ENCODE measurements around the gene CCDC85C.

CCDC85C gene

DNA sequence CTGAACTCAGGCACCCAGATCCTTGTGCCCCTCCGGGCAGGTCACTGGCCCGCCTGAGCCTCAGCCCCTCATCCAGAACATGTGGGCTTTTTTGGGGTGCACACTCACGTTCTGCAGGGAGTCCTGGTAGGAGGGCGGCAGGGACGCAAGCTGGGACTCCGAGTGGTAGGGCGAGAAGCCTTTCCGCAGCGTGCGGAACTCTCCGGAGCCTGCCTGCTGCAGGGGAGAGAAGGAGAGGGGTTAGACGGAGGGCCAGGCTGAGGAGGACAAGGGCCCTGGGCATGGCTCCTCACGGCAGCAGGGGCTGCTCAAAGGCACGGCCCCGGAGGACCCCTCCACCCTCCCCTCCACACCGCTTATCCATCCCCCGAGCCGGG, 82.0 kb downstream of the CCDC85C start:
- DNase-seq (ENCODE audit: low spot score): no peak

DNA sequence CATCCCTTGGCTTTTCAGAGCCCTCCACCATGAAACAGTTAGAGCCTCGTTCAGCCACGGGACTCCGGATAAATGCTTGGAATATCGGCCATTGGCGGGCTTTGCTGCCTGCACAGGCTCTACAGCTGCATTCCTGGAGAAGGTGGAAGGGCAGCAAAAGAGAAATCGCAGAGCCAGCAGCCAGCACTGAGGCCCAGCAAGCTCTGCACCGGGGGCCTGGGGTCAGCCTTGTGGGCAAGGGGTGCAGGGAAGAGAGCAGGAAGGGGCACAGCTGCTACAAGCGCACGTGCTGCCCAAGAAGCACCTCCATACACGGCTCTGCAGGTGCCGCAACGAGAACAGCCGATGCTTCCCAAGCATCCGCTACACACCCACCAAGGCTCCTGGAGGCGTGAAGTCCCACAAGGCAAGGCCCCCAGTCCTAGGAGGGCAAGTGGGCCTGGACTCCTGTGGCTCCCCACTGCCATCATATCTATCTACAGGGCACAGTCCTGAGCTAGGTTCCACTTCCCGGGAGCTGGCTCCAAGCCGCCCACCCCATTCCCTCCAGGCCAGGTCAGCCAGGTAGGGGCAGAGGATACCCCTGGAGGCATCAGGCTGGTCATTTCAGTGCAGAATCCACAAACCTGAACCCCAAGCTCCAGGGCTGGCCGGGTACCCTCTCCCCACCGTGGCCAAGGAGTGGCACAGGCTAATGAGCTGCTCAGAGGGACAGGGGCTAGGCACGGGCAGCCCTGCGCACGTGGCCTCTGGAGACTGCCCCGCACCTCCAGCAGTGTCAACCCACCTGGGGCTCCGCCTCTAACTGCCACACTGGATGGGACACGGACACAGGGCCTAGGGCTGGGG, 82.6 kb downstream of the CCDC85C start:
- DNase-seq (ENCODE audit: low spot score): no peak

DNA sequence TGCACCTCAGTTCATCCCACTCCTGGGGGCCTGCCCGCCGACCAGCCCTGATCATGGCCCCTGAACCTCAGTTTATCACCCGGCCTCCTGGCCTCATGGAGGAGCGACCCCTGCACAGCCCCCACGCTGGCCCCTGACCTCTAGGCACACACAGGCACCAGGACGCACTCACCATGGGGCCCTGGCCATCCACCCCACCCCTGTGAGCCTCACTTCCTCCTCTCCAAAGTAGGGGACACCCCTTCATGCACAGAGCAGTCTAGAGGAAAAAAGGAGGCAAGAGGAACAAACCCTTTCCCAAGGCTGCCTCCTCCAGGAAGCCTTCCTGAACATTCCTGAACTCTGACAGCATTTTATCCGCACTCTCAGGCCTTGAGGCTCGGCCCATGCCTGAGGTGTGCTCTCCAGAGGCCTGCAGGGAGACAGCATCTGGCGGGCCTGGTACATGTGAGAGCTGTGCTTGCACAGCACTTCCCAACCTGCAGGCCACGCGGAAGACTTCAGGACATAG, 83.4 kb downstream of the CCDC85C start:
- no peak for DNase-seq (ENCODE audit: low spot score)

DNA sequence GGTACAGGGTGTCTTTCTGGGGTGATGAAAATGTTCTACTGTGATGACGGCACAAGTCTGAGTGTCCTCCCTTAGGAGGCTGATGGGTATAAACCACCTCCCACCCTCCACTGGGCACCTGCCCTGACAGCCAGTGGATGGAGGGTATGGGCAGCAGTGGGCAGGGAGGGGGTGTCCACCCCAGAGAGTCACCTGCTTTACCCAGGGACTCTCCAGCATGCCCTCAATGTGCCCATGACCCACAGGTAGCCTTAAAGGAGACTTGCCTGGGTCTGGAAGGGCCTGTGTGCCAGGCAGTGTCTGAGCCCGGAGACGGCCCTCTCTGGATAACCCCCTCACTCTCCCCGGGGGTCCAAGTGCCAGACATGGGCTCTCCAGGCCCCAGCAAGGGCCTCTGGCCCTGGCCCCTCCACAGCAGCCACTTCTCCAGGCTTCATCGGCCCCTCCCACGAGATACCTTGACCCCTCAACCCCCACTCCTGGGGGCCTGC, 84.0 kb downstream of the CCDC85C start:
- DNase-seq (ENCODE audit: low spot score): no peak

DNA sequence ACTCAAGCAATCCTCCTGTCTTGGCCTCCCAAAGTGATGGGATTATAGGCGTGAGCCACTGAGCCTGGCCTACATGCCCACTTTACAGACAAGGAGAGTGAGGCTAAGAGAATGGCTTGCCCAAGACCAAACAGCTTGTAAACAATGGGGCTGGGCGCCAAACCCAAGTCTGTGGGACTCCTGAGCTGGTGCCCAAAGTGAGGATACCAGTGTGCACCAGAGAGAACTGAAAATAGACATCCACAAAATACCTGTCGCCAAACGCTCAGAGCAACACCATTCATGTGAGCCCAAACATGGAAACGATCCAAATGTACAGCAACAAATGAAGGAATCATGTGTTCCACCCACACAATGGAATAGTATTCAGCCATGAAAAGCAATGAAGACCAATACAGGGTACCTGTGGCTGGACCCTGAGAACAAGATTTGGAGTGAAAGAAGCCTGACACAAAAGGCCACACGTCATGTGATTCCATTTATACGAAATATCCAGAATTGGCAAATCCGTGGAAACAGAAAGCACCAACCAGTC, 84.6 kb downstream of the CCDC85C start:
- DNase-seq (ENCODE audit: low spot score): no peak

DNA sequence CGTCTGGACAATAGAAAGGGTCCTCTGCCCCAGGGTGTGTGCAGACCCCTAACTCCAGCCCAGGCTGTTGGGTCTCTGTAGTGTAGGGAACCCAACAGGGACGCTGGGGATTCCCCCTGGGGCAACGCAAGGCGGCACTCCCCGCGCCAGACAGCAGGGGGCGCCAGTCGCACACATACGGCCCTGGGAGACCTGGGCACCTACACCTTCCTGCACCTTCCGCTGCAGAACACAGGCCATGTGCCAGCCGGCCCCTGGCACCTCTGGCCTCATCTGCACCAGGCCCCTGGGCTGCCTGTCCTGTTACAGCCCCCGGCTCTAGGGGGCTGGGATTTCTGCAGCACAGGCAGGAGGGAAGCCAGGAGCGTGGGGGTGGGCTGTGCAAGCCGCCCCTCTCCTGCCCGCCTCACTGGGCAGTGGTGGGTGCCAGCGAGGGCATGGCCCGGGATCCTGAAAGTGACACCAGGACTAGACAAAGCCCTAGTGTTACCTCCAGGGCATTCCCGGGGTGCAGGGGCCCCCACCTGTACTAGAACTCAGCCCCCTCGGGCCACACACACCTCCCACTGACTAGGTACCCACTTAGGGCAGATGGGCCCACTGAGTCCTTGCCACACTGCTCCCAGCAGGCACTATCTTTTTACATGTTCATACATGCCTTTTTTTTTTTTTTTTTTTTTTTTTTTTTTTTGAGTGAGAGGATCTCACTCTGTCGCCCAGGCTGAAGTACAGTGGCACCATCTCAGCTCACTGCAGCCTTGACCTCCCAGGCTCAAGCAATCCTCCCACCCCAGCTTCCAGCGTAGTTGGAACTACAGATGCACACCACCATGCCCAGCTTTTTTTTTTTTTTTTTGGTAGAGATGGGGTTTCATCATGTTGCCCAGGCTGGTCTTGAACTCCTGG, 85.3 kb downstream of the CCDC85C start:
- DNase-seq (ENCODE audit: low spot score): peak; percentile 40

DNA sequence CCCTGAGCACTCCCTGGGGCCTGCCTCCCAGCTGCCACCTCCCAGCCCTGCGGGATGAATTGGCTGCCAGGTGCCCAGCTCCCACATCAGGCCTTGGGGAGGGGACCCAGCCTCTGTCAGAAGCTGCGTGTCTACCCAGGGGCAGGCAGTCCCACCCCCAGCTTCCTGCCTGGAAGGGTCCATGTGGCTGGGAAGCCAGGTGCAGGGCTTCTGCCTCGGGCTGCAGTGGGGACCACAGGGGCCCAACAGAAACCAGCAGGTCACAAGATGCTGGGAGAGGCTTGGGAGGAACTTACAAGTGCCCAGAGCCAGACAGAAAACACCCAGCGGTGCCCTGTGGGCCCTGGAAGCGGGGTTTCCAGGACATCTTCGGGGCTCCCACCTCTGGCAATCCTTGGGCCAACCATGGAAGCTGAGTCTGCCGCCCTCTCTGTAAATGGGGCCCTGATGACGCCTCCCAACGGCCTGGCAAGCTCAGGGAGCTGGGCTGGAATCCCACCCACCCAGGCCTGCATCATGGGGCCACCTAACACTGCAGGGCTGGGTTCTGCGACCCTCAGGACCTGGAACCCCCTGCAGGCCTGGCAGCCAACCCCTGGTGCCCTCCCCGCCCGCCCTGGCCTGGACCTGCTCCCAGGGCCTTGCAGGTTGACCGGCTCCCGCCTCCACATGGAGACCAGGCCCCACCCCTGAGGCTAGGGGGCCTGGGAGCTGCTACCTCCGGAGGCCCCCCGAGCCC, 86.2 kb downstream of the CCDC85C start:
- no peak for DNase-seq (ENCODE audit: low spot score)

DNA sequence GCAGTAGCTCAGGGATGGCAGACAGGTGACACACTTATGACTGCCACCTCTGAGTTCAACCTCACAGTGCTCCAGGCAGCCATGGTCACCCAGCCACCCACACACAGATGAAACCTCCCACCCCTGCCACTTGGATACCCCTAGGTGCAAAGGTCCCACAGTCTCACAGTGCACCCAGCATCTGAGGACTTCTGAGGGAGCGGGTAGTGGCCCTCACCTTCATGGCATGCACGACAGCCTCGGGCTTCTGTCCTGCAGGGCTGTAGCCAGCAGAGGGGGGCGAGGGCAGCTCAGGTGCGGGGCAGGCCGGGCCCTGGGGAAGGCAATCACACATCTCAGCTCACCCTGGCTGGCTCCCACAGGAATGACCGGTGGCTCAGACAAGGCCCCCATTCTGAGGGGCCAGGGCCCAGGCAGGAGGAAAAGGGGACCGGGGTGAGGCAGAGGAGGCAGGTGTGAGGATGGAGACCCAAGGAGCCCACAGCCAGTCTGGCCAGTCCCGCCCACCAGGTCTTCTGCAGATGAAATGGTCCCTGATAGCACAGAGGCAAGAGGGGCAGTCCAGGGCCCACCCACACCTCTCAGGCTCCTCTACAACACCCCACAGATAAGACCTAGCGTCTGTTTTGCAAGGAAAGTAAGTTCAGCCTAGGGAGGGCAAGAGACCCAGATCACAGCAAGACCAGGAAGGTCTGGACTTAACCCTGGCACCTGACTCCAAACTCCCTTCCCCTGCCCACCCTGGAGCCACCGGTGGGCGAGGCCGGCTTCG, 87.0 kb downstream of the CCDC85C start:
- no peak for DNase-seq (ENCODE audit: low spot score)

DNA sequence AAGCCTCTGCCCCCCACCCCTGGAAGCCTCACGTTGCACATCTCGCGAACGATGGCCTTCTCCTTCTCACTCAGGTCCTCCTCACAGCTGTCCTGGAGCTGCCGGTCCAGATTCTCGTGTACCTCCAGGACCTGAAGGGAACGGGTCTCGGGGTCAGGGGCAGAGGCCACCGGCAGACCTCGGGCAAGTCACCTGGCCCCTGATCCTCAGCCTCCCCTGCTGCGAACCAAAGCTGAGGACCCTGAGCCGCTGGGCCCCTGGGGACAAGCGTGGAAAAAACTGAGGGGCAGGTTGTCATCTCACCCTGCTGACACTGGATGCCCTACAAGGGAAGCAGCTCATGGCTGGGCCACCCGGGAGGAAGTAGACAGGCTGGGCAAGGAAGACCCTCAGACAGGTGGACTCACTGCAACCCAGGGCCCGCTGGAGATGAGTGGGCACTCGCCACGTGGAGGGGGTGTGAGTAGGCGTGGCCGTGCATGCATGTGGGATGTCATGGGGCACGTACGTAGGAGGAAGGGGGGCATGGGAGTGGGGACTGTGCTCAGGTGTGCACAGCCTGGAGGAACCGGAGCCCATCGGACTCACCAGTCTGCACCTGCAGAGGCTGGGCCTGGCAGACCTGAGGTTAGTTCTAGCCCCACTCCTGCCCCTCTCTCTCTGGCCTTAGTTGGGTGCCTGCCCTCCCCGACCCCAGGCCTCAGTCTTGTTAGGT, 87.7 kb downstream of the CCDC85C start:
- DNase-seq (ENCODE audit: low spot score): no peak

DNA sequence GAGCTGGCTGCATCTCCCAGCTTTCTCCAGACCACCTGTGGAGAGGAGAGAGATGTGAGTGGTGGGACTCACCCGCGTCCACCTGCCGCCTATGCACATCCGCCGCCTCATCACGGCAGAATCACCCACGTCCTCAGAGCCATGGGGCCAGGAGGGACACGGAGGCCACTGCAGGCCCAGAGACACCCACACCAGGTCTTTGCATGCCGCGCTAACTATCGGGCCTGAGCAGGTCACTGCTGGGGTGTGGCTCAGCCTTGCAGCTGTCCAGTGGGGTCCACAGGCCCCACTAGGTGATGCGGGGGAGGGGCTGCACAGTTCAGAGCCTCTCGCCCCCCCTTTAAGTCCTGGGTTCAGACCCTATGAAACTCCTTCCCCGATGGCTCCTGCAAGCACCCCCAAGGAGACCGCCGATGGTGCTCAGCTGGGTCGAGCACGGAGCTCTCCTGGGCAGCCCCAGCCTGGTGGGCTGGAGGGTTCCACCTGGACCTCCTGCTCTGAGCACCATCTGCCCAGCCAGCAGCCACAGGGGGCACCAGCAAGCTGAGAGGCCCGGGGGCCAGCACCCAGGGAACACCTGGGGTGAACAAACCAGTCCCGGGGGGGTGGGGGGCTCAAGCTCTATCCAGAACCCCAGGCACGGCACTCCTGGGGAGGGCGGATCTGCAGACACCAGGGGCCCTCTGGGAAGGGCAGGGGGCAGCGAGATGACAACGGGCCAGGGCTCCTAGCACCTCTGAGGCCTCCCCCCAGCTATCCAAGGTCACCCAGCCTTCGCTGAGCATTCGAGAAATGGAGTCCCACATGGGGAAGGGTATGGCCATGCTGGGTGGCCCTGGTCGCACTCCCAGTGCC, 88.5 kb downstream of the CCDC85C start:
- DNase-seq (ENCODE audit: low spot score): no peak

DNA sequence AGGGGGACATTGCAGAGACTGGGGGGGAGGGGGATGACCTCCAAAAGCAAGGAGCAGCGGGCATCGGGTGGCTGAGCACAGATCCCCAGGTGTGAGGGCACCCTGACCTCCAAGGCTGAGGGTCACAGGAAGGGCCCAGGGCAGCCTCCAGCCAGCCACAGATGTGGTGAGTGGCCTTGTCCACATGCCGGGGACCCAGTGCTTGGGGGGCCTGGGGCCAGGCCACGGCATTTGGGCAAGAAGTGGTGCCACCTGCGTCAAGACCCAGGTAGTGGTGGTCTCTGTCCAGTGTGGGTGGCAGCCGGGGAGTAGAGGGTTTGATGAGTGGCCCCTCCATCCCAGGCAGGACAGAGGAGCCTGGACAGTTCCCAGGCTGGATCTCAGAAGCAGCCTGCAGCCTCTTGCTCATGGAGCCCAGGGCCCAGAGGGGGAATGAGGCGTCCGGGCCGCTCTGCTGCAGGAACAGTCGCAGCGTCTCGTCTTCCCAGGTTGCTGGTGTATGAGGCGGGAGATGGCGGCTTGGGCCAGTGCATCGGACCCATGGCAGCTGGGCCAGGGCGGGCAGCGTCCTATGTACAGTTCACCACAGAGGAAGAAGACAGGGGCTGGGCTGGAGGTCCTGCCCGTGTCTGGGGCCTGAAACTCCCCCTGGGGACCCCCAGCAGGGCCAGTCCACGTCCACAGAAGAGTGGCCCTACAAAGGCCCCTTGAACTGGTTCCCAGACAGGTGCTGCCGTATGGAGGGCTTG, 89.3 kb downstream of the CCDC85C start:
- DNase-seq (ENCODE audit: low spot score): no peak

DNA sequence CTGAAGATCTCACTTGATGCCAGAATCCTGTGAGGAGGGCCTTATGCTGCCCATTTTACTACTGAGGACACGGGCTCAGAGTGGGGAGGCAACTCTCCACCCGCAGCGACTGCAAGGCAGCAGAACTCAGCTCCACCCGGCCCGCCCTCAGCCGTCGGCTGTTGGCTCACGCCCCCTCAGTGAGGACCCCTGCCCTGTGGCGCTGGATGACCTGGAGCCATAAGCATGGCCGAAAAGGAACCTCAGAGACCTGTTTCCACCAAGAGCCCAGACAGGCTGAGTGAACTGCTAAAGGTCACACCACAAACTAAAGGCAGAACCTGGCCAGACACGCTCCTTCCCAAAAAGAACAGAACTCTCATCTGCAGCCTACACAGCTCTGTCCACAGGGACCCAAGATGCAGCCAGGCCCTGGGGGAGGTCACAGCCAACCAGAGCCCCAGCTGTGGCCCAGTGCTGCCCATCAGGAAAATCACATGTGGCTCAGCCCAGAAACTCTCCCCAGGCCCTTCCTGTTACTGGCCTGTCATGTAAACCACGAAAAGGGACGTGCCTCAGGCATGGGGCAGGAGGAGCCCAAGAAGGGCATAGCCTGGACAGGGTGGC, 90.0 kb downstream of the CCDC85C start:
- no peak for DNase-seq (ENCODE audit: low spot score)

DNA sequence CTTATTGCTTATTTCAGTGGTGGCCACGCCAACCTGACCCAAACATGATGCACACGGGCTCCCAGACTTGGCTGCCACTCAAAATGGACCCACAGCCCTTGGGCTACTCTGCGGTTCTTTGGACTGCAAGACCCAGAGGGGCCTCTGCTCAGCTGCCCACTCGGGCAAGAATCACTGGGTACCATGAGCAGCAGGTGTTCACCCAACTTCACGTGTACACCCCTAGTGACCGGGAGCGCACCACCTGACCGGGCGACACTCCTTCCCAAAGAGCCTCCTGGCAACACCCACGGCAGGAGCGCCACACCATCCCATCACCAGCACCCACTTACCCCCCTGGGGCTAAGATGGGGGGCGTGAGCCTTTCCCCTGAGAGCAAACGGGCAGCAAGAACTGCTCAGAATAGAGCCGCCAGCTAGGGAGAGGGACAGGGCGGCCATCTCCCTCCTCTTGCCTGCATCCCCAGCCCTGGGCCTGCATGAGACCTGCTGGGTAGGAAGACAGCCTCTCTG, 90.8 kb downstream of the CCDC85C start:
- no peak for DNase-seq (ENCODE audit: low spot score)

DNA sequence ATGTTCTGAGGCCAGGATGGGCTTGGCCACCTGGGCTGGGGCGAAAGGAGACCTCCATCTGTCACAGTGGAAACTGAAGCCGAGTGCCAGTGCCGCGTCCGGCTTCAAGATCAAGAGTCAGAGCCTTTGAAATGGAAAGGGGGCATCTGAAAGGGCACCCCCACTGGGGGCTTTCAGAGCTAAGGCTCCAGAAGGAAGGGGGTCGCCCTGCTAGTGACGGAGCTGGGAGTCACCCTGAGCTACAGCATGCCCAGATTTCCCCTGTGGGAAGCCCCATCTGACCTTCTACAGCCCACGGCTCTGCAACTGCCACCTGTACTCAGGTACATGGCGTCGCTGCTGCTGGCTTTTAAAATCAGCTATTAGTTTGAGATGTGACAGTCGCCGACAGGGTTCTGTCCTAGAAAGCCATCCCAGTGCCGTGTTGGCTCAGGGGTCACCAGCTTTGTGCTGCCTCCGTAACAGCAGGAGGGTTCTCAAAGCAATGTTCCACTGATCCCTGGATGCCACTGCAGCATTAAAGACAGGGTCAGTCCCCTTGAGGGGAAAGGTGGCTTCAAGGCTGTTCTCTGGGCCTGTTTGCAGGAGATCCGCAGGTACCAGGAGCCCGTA, 91.3 kb downstream of the CCDC85C start:
- no peak for DNase-seq (ENCODE audit: low spot score)

DNA sequence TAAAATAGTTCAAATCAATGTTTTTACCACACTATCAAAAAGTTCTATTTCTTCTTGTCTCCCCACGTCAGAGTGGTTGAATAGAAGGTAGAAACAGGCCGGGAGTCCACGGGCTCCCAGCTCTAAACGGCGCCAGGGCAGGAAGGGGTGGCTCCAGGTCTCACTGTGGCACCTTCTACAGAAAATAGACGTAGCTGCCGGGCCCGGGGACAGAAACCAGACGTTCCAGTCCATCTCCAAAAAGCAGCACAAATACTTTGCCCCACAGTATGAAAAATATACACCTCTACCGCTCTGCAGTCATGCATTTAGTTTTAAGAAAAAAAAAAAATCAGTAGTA, 91.9 kb downstream of the CCDC85C start:
- DNase-seq (ENCODE audit: low spot score): no peak

DNA sequence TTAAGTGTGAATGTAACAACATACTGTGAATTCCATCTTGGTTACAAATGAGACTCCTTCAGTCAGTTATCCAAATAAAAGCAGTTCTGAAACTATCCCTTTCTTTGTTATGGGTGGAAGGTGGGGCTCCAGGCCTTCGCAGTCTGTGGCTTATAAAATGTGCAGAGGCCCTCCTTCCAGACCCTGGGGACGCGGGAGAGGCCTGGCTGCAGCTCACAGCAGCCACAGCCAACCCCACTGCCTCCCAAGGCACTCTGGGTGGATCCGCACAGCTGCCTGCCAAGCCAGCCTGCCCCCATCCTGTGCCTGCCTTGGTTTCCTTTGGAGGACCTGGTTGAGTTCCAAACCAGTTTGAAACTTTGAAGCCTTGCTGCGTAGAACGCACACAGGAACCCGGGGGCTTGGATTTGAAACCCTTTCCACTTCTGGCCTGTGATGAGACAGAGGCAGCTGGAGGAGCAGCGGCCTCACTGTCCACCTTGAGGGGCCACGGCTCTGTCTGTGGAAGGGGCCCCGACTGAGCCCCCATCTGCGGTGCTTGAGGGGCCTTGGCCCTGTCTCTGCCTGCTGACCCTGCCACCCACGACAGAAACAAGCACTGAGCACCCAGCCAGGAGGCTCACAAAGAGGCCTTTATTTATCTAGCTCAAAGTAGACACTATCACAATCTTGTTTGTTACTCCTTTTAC, 92.4 kb downstream of the CCDC85C start:
- DNase-seq (ENCODE audit: low spot score): no peak

DNA sequence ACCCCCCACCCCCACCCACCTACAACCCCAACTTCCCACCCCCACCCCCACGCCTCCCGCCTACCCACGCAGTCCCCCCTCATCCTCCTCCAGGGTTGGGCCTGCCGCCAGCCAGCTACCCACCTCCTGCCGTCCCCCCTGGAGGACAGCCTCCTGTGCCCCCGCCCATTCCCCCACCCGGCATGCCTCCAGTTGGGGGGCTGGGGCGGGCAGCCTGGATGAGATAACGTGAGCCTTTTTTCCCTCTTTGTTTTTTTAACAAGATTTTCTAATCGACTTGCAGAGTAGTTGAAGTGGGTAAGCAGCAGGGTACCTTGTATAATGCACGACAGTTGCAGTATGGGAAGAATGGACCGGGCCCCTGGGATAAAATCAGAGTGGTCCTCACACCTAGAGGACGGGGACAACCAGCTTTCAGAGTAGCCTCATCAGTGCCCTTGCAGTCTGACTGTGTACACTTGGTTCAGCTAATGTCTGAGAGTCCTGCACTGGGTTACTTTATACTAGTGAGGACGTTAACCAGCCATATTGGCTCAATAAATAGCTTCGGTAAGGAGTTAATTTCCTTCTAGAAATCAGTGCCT, 93.4 kb downstream of the CCDC85C start:
- no peak for DNase-seq (ENCODE audit: low spot score)
